Activated CD8-positive, alpha-beta memory T cell treated with anti-CD3 and anti-CD28 coated beads for 24 hours (primary cell): Measurements from ENCODE around the gene CLCN4.

Source experiments
- DNase-seq: peaks from one replicate; pipeline ENCODE4 v3.0.0-alpha.2; 2020

CLCN4 gene

DNA sequence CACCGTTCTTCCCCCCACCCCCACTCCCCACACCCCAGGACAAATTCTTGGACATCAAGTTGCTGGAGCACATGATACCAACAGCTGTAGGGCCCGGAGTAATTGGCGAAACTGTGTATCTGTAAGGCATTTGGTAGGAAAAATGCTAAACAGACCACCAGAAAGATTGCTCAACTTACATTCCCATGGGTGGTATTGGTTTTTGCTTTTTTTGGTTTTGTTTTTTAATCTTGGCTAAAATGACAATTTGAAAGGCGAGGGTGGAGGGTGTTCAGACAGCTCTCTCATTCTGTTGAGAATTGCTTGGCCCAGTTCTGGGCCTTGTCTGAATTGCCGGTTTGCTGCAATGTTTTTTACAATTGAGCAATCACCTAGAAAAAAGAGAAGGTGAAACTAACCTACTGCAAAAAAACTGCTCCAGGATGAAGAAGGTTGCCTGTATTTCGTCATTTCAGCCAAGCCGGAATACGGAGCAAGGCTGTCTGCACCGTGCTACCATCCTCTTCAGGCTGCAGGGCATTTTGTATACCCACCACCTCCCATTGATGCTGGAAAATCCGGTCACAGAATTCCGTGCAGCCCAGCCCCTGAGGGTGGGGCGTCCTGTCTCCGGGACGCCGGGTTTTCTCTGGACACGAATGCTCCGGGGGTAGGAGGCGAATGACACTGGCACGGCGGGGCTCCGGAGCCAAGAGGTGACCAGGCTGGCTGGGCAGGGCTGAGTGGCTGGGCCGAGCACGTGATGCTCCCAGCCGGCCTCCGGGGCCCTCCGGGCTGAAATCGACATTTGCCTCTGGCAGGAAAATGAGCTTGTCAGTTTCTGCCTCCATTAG, at the start of gene CLCN4:
CLCN4 (plus strand) TSS at position 777 of the 833 bp plus-strand sequence. CDS start 28,058 bp downstream, outside the sequence.
- DNase-seq: no peak

DNA sequence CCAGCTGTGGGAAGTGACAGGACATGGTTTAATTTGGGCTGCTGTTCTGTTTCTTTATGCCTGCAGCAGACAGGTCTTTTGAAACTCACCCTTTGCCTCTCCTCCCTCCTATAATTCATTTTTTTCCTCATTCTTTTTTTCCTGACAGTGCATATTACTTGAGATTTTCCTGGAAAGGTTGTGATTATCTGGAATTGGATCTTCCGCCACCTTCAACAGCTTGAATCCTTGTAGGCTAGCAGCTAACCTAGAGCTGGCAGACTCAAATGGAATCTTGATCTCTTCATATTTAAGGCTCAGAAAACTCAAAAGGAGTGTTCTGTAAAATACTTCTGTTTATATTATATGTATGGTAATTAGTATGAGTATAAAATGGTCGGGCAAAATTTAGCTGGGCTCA, 49.3 kb upstream of the CLCN4 start:
- DNase-seq: no peak

DNA sequence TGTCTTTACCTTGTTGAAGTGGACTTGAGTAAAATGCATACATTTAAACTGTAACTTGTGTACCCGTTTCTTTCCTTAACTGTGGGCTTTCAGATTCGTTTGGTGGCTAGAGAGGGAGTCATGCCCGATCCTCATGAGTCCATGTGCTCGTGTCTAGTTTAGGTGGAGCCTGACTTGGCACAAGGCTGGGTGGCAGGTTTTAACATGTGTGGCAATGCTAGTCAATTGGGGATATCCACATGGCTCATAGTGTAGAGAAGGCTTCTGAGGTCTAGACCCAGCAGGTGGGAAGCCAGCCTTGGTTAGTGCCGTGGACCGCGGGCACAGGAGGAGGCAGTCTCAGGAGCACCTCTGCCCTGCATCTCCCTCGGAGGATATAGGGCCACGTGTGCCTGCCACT, 48.5 kb upstream of the CLCN4 start:
- no peak for DNase-seq

DNA sequence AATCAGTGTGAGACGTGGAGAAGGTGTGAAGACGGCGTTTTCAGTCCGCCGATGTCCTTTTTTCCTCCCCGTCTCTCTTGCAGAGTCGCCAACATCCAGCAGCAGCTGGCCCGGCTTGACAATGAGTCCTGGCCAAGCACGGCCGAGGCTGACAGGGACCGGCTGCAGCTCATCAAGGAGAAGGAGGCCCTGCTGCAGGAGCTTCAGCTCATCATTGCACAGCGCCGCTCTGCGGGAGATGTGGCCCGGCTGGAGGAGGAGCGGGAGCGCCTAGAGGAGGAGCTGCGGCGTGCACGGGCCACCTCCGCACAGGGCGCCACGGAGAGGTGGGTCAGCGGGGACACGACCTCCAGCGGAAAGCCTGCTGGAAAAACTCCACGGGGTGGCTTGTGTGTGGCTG, 47.1 kb upstream of the CLCN4 start:
- no peak for DNase-seq

DNA sequence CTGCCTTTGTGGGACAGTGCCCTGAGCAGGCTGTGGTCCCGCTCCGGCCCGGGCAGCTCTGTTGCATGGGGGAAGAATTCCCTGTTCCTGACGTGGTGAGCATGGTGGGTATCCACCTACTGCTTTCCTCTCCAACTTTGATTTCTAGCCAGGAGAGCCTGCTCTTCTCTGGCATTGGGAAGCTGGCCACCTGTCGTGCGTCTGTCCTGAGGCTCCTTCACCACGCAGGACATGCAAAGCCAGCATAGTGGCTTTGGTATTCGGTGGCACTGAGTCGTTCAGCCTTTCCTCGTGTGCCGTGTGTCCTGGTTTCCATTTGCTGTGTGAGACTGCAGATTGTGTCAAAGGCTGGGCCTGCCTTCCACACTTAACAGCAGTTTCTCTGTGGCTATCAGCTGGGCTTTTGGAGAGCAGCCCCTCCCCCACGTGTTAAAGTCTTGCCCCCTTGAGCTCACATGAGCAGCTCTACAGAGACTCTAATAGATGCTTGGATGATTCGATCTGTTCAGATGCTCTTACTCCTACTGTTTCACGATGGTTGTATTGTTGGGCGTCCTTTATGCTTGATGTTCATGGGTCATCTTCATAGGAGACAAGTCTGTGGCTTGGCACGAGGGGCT, 46.3 kb upstream of the CLCN4 start:
- no peak for DNase-seq

DNA sequence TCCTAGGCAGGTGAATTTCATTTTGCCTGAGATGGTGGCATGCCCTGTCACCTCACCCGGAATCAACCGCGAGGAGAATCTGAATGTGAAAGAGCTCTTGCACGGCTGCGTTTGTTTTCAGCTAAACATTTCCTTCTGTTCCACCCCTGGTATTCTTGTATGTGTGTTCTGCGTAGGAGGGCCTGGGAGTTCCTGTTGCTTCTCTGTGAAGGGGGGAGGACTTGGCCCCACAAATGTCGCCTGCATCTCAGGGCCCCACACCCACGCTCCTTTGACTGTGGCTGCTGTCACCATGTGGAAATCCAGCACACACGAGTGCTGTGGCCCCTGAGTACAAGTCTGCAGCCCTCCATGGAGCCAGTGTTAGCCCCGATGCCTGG, 45.8 kb upstream of the CLCN4 start:
- peak; percentile 81 for DNase-seq

DNA sequence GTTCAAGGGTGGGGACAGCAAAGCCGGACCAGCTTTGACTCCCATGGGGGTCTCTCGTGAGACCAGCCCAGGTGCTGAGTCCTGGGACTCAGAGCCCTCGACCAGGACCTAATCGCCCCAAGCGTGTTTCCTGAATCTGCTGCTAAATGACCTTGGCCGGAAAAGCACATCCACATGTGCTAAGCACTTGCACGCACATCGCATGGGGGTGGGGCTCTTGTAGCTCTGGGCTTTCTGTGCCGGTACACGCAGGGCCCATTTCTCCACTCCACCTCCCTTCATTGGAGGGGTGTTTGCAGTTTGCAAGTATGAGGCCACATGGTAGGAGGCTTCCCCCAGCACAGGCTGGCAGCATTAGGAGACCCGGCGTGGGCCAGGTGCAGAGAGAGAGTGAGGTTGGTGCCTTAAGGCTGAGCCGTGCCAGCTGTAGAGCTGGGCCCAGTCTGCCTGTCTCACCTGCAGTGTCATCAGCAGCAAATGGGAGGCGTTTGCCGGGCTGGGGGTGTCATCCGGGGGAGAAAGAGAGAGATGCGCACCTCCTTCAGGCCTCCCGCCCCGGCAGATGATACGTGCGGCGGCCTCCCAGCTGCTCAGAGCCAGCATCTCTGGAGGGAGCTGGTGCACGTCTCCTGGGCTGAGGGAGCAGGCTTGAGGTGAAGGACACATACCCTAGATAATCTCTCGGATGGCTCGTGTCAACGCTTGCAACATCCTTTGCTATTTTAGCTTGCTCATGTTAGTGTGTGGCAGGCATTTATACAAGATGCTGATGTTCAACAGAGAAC, 45.2 kb upstream of the CLCN4 start:
- peak; percentile 82 for DNase-seq

DNA sequence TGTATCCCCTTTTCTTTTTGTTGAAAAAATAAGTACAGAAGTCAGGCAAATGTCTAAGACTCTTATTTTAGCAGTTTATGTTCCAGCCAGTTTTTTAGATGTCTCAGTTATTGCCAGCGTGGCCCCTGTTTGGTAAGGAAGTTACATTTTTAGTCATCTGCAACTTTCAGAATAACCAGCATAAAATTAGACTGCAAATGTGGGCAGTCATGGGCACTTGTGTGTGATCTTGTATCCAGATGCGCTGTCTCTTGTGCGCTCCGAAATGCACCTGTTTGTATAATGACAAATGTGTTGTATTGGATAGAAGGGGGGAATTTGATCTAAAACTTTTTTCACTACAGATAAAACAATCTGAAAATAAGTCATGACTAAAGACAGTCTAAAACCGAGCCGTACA, 44.3 kb upstream of the CLCN4 start:
- no peak for DNase-seq

DNA sequence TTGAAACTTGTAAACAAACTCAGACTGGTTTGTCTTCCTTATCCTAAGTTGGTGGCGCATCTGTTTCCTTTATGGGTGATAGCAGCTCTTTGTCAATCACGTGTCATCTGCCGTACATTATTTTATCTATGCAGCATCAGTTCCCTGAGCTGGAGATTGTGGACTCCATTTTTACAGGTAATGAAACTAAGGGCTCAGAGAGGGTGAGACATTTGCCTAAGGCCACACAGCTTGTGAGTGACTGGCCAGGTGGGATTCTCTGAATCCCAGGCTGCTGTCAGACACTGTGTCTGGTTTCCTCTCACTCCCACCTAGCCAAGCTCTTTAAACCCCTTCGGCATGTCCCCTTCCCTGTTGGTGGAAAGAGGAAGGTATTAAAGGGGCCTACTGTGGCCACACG, 41.7 kb upstream of the CLCN4 start:
- no peak for DNase-seq

DNA sequence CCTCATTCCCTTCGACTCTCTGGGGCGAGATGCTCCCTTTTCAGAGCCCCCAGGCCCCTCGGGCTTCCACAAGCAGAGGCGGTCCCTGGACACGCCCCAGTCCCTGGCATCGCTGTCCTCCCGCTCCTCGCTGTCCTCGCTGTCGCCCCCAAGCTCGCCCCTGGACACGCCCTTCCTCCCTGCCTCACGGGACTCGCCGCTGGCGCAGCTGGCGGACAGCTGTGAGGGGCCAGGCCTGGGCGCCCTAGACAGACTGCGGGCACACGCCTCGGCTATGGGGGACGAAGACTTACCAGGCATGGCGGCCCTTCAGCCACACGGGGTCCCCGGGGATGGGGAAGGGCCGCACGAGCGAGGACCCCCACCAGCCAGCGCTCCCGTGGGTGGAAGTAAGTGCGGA, 39.5 kb upstream of the CLCN4 start:
- DNase-seq: no peak

DNA sequence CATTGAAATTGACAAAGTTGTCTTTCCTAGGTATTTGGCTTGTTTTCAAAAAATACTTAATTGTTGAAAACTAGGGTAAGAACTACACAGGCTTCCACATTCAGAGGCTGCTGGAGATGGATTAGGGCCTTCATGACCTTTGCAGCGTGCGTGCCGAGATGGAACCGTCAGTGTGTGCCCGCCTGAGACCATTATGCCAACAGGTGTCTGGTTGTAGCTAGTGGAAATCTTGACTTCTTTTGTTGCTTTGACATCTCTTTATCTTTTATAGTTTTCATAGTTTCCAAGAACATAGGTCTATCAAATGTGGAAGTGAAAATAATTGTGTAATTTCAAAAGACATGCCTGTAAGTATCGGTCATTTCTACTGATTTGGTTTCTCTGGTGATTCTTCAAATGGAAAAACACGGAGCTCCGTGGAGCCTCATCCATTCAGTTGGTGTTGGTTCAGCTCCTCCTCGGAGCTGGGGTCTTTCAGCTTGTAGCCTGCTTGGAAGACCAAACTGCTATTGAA, 38.9 kb upstream of the CLCN4 start:
- no peak for DNase-seq

DNA sequence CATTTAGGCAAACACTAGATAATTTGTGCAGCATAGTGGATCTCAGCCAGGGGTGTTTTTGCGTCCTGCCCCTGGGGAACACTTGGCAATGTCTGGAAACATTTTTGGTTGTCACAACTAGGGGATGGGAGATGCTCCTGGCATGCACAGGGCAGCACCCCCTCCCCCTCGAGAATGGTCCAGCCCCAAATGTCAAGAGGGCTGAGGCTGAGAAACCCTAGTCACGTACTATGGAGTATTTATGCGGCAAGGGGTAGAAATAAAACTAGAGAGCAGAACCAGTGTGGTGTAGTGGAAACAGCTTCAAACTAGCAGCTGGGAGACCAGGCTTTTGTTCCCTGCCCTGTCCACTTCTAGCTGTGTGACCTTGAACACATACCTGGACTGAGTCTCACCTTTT, 38.2 kb upstream of the CLCN4 start:
- no peak for DNase-seq

DNA sequence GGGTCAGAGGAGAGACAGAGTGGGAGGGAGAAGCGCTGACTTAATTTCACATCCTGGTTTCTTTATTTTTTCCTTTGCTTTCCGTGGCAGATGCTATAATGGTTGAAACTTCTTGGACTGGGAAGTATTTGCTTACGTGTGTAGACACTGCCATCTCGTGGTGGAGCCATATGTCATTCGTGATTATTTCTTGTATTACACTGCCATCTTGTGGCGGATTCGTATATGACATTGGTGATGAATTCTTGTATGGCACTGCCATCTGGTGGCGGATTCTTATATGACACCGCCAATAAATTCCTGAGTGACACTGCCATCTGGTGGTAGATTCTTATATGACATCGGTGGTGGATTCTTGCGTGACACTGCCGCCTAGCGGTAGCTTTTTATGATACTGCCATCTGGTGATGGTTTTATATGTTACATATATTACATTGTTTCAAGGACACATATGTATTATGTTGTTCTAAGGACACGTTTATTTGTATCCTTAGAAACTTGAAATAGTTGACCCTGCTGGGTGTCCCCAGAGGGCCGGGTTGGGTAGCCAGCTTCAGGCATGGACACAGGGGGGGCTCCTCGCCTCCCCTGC, 37.3 kb upstream of the CLCN4 start:
- peak; percentile 92 for DNase-seq

DNA sequence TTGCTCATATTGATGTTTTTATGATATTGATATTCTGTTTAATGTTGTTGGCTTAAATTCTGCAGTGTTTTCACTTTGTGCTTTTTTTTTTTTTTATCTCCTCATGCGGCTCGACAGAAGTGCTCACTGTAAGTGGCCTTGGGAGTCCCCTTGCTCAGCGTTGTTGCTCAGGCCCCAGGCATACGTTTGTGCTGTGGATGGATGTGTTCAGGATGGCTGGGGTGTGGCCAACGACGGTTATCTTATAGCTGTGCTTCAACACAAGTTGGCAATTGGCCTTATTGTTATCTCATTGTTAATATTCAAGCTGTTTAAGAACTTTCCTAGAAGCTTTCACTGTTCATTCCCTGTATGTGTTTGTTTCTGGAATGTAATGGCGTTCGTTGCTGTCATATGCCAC, 36.4 kb upstream of the CLCN4 start:
- DNase-seq: no peak

DNA sequence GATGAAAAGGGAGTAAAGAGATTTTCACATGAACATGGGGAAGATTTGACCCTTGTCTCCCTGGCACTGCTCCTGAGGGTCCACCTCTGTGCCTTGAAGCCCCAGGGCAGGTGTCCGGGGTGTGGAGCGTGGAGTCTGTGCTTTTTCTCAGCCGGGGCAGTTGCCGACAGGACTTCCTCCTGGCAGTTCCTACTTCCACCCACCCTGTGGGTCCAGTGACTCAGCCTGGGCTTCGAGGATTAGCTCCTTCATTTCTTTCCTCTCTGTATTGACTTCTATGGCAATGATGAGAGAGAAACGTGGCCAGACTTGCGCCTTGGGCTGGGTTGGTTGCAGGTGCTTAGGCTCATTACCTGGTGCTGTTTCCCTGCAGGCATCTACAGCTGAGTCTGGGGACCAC, 35.9 kb upstream of the CLCN4 start:
- no peak for DNase-seq

DNA sequence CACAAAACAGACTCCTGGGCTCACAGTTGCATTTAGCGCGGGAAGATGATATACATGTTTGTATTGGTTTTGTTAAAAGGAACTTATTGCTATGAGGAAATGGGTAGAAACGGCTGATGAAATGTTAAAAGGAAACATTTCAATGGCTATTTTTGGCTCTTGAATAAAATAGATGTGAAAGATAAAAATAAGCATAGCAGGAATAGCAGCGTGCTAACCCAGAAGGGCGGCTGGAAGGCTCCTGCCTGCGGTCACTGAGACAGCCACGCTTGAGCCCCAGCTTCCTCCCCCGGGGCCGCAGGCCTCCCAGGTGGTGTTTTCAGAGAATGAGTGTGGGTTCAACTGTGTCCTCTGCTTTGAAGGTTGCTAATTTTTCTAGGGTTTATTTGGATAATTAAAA, 35.0 kb upstream of the CLCN4 start:
- no peak for DNase-seq

DNA sequence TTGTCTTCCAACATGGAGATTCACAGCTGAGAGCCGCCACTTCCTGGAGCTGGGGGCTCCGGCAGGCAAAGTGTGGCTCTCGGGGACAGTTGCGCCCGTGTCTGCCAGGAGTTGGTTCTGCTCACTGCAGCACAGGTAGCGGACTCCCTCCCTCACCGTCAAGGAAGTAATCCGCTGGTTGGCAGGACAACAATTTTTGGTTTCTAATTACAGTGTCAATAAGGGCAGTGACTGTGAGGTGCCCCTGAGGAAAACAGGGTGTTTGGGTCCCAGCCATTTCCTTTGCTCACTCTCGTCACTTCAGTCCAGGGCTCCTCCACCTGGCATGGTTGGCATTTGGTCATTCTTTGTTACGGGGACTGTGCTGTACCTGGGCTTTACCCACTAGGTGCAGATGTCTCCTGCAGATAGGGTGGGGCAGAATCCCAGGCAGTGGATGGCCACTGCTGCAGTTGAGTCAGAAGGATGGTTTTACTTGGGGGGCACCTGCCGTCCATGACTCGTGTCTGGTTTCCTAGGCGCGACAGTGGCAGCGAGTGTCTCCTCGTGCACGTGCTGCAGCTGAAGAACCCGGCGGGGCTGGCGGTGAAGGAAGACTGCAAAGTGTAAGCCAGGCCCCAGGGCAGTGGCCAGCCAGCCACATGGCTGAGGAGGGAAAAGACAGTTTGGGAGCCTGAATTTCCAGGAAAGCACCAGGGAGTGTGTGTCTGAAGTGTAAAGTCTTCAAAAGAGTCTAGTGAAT, 32.1 kb upstream of the CLCN4 start:
- DNase-seq: no peak

DNA sequence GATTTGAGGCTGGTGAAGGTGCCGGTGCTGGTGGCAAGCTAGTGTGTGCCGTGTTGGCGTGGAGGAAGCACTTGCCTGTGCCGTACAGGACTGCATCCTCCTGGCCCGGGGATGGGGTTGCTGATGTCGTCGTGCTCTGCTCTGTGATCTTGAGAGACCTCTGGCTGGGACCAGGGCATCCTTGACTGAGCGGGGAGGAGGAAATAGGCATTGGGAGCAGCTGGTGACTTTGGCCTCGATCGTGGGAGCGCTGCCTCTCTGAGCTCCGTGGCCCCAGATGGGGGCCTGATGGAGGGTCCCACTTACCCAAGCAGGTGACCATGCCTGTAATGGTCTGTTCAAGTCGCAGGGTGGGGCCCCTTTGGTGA, 31.5 kb upstream of the CLCN4 start:
- DNase-seq: no peak

DNA sequence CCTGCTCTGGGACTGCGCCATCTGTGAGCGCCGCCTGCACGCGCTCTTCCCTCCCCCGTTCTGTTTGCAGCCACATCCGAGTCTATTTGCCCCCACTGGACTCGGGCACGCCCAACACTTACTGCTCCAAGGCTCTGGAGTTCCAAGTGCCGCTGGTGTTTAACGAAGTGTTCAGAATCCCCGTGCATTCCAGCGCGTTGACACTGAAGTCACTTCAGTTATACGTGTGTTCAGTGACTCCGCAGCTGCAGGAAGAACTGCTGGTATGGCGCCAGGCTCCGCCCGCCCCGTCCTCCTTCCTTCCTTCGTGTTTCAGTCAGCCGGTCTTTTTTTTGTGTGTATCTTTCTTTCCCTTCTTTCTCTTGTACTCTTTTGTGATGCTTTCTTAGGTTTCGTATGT, 30.7 kb upstream of the CLCN4 start:
- no peak for DNase-seq

DNA sequence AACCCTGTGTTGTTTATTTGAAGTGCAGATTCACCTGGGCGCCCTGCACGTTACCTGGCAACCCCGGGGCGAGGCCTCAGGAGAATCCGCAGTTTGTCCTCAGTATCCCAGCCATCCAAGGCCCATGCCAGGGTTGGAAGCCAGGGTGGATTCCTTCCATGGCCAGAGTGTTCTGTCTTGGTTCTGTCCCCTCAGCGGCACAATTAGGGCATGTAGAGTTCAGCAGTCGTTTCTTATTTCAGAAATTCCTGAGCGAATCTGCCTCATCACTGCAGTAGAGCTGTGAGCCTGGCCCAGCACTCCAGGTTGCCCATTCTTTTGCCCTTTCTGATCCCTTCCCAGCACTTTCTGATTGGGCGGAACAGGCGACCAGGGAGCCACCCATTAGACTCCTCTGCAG, 29.9 kb upstream of the CLCN4 start:
- DNase-seq: no peak

DNA sequence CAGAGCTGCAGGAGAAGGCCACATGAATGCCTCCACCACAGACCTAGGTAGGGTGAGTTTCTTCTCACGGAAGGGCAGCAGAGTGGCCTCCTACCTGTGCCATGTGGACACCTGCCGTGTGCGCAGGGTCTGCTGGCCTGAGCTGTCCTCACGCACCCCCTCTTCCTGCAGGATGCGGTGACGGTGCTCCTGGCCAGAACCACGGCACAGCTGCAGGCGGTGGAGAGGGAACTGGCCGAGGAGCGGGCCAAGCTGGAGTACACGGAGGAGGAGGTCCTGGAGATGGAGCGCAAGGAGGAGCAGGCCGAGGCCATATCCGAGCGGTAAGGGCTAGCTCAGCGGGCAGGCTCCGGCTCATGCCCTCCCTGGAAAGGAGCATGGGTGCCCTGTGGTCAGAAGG, 28.4 kb upstream of the CLCN4 start:
- DNase-seq: no peak

DNA sequence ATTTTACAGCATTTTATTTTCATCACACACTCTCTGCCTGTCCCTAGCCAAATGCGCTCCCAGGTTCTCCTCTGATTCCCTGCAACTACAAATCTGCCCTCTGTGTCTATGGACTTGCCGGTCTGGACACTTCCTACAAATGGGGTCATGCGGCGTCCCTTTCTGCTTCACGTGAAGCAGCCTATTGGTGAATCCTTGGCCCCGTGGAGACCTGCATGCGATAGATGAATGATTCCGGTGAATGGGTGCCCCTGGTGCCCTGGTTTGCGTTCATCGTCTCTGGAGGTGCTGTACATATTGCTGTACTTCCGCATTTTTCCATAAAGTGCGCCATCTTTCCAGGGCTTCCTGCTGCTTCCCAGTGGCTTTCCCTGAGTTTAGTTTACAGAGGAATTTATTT, 27.5 kb upstream of the CLCN4 start:
- DNase-seq: no peak

DNA sequence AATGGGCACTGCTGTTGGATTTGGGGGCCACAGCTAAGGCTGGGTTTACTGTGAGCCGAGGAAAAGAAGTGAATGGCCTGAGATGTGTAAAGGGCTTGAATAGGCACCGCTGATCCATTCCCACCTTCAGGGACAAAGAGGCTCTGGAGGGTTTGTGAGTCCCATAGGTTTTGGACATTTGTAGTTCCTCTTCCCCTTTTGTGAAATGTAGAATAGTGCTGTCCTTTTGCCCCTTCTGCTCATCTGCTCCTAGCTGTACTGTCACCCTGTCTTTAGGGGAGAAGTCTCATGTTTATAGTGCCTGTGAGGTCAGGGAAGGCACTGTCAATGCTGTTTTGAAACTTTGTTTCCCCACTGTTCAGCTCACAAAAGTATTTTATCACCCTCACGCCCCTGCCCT, 26.4 kb upstream of the CLCN4 start:
- DNase-seq: no peak
